Measurements from ENCODE around the gene TSPAN8. TPM values are rescaled to one million over a fixed set of nuclear protein-coding genes. Genes with fewer than 3 reads are reported as not detected.

TSPAN8 gene
- total RNA-seq, 1 donor from 2014 or later, result not detected

DNA sequence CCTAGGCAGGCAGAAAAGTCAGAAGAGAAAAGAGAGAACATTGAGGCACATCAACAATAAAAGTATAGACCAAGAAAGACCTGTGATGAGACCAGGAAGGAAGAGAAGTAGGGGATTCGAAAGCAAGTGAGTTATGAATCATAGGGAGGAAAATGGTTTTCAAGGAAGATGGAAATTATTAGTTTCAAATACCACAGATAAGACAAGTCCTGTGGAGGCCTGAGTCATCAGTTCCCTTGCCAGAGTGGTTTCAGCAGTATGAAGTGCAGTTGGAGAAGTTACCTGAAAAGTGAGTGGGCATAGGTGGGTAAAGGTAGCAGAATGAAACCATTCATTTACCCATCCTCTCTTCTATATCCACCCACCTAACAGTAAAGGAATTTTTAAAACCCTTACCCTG lies 25.2 kb upstream of the TSPAN8 start:
- FAIRE-seq (no peak), DNase-seq (ENCODE audit: low read depth) (peak; percentile 71)
- Histone ChIP-seq H3K4me2 (ENCODE audit: low read length) (no peak overlapping the region), H3K36me3 (ENCODE audit: insufficient read depth, low read length) (no peaks in the 10 kb centered on the region), H3K79me2 (ENCODE audit: insufficient read depth, low read length) (no peaks in the 10 kb centered on the region), H3K9me3 (ENCODE audit: insufficient read depth, low read depth, low read length) (no peaks in the 10 kb centered on the region), H3K4me1 (ENCODE audit: insufficient read depth, low read length) (peaks cover 6% of the 10 kb centered on the region), H3K27ac (ENCODE audit: low read depth, low read length) (no peak overlapping the region), H3K9ac (ENCODE audit: low read length) (no peak overlapping the region), H3K4me3 (ENCODE audit: insufficient read depth, low read depth, low read length) (no peak overlapping the region), H4K20me1 (ENCODE audit: insufficient read depth, low read length) (no peaks in the 10 kb centered on the region), H2AFZ (ENCODE audit: low read depth, low read length) (no peak overlapping the region), H3K27me3 (ENCODE audit: insufficient read depth, low read length) (no peaks in the 10 kb centered on the region)
- peaks cover 15% of the 10 kb centered on the region for H3K4me1 Mint-ChIP-seq (ENCODE audit: low read depth, unreplicated experiment)
- TF ChIP-seq, protein P1, sequence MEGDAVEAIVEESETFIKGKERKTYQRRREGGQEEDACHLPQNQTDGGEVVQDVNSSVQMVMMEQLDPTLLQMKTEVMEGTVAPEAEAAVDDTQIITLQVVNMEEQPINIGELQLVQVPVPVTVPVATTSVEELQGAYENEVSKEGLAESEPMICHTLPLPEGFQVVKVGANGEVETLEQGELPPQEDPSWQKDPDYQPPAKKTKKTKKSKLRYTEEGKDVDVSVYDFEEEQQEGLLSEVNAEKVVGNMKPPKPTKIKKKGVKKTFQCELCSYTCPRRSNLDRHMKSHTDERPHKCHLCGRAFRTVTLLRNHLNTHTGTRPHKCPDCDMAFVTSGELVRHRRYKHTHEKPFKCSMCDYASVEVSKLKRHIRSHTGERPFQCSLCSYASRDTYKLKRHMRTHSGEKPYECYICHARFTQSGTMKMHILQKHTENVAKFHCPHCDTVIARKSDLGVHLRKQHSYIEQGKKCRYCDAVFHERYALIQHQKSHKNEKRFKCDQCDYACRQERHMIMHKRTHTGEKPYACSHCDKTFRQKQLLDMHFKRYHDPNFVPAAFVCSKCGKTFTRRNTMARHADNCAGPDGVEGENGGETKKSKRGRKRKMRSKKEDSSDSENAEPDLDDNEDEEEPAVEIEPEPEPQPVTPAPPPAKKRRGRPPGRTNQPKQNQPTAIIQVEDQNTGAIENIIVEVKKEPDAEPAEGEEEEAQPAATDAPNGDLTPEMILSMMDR (IDR thresholded peaks at IDR 0.05; ENCODE audit: insufficient read depth, low read depth, low read length), result no peak
- H3K27ac Mint-ChIP-seq (ENCODE audit: unreplicated experiment), result no peak overlapping the region
- H3K9me3 Mint-ChIP-seq (ENCODE audit: unreplicated experiment), result no peaks in the 10 kb centered on the region
- H3K27me3 Mint-ChIP-seq (ENCODE audit: low read depth, unreplicated experiment), result no peaks in the 10 kb centered on the region
- H3K4me3 Mint-ChIP-seq (ENCODE audit: unreplicated experiment), result no peak overlapping the region
- no peaks in the 10 kb centered on the region for H3K36me3 Mint-ChIP-seq (ENCODE audit: low read depth, unreplicated experiment)

DNA sequence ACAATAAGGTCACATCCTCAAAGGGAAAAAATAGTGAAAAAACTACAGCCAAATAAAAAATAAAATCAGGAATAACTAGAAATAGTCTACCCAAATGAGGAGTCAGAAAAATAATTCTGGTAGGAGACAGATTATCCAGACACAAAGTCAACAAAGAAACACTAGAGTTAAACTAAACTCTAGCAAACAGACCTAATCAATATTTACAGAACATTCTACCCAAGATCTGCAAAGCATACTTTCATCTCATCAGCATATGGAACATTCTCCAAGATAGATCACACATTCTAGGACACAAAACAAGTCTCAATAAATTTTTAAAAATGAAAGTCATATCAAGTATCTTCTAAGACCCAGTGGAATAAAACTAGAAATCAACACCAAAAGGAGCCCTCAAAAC lies 20.4 kb upstream of the TSPAN8 start:
- H2AFZ ChIP-seq (ENCODE audit: low read depth, low read length), result no peak overlapping the region
- Mint-ChIP-seq H3K27me3 (ENCODE audit: low read depth, unreplicated experiment) (no peaks in the 10 kb centered on the region), H3K9me3 (ENCODE audit: unreplicated experiment) (no peaks in the 10 kb centered on the region), H3K4me3 (ENCODE audit: unreplicated experiment) (no peak overlapping the region), H3K36me3 (ENCODE audit: low read depth, unreplicated experiment) (no peaks in the 10 kb centered on the region), H3K4me1 (ENCODE audit: low read depth, unreplicated experiment) (peaks cover 8% of the 10 kb centered on the region), H3K27ac (ENCODE audit: unreplicated experiment) (no peak overlapping the region)
- H3K4me3 ChIP-seq (ENCODE audit: insufficient read depth, low read depth, low read length), result no peak overlapping the region
- no peaks in the 10 kb centered on the region for H4K20me1 ChIP-seq (ENCODE audit: insufficient read depth, low read length)
- FAIRE-seq (no peak), DNase-seq (ENCODE audit: low read depth) (no peak)
- no peak for TF ChIP-seq EZH2 (IDR thresholded peaks at IDR 0.05; ENCODE audit: insufficient read depth, low read length)
- TF ChIP-seq, protein P1 (IDR thresholded peaks at IDR 0.05; ENCODE audit: insufficient read depth, low read depth, low read length), result no peak
- no peak overlapping the region for H3K27ac ChIP-seq (ENCODE audit: low read depth, low read length)
- H3K4me2 ChIP-seq (ENCODE audit: low read length), result no peak overlapping the region
- H3K79me2 ChIP-seq (ENCODE audit: insufficient read depth, low read length), result no peaks in the 10 kb centered on the region
- no peaks in the 10 kb centered on the region for H3K27me3 ChIP-seq (ENCODE audit: insufficient read depth, low read length)
- H3K9me3 ChIP-seq (ENCODE audit: insufficient read depth, low read depth, low read length), result no peaks in the 10 kb centered on the region
- no peak overlapping the region for H3K9ac ChIP-seq (ENCODE audit: low read length)
- H3K36me3 ChIP-seq (ENCODE audit: insufficient read depth, low read length), result no peaks in the 10 kb centered on the region
- peaks cover 2% of the 10 kb centered on the region for H3K4me1 ChIP-seq (ENCODE audit: insufficient read depth, low read length)

DNA sequence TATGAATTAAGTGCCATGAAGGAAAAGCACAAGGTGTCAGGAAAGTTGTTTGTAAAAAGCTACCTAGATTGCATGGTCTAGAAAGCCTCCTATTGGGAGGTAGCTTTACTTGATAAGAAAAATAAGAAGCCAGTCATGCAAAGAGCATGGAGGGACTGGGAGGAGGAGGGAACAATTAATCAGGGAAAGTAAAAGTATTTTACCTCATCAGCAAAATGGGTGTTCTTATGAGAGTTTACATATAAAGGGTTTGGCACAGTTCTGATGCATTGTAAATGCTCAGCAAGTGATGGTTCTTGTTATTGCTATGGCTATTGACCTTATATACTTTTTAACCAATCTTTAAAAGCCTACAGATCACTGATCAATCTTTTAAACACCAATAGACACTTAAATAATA lies 17.0 kb upstream of the TSPAN8 start:
- TF ChIP-seq, protein P1 (IDR thresholded peaks at IDR 0.05; ENCODE audit: insufficient read depth, low read depth, low read length), result no peak
- no peak for TF ChIP-seq EZH2 (IDR thresholded peaks at IDR 0.05; ENCODE audit: insufficient read depth, low read length)
- H3K4me2 ChIP-seq (ENCODE audit: low read length), result no peak overlapping the region
- no peaks in the 10 kb centered on the region for H3K27me3 ChIP-seq (ENCODE audit: insufficient read depth, low read length)
- H3K9ac ChIP-seq (ENCODE audit: low read length), result no peak overlapping the region
- no peak overlapping the region for H3K4me3 ChIP-seq (ENCODE audit: insufficient read depth, low read depth, low read length)
- H3K36me3 ChIP-seq (ENCODE audit: insufficient read depth, low read length), result no peaks in the 10 kb centered on the region
- H3K27ac ChIP-seq (ENCODE audit: low read depth, low read length), result no peak overlapping the region
- FAIRE-seq, result no peak
- H3K9me3 Mint-ChIP-seq (ENCODE audit: unreplicated experiment), result no peaks in the 10 kb centered on the region
- H3K4me3 Mint-ChIP-seq (ENCODE audit: unreplicated experiment), result no peak overlapping the region
- H2AFZ ChIP-seq (ENCODE audit: low read depth, low read length), result no peak overlapping the region
- H3K4me1 ChIP-seq (ENCODE audit: insufficient read depth, low read length), result no peaks in the 10 kb centered on the region
- DNase-seq (ENCODE audit: low read depth), result no peak
- no peaks in the 10 kb centered on the region for H3K79me2 ChIP-seq (ENCODE audit: insufficient read depth, low read length)
- no peaks in the 10 kb centered on the region for H4K20me1 ChIP-seq (ENCODE audit: insufficient read depth, low read length)
- H3K36me3 Mint-ChIP-seq (ENCODE audit: low read depth, unreplicated experiment), result no peaks in the 10 kb centered on the region
- no peaks in the 10 kb centered on the region for H3K27me3 Mint-ChIP-seq (ENCODE audit: low read depth, unreplicated experiment)
- H3K9me3 ChIP-seq (ENCODE audit: insufficient read depth, low read depth, low read length), result no peaks in the 10 kb centered on the region
- H3K4me1 Mint-ChIP-seq (ENCODE audit: low read depth, unreplicated experiment), result no peaks in the 10 kb centered on the region
- H3K27ac Mint-ChIP-seq (ENCODE audit: unreplicated experiment), result no peak overlapping the region

All from astrocyte (in vitro differentiated cells and primary cell).